HG03469 (cell line): ENCODE data around the gene PCDHA1.

Source experiments
- ATAC-seq: cut with Tn5 transposase; IDR thresholded peaks from one replicate; pipeline ENCODE4 v1.9.1; 2021; ENCODE audit warnings: mild to moderate bottlenecking, moderate library complexity, moderate number of reproducible peaks; ENCODE audit not compliant: unreplicated experiment

The PCDHA1 gene

GRCh38 chr5:140916325-140916724, 130.4 kb downstream of the PCDHA1 start:
- no peak for ATAC-seq

GRCh38 chr5:140923601-140924000, 137.7 kb downstream of the PCDHA1 start:
- ATAC-seq, result no peak

- ATAC-seq, result no peak
These were observed 140.0 kb downstream of the PCDHA1 start, which contains the start of gene PCDHAC1 for GRCh38 chr5:140925806-140926442. TSS of gene PCDHAC1 (plus strand) at chr5:140926299. CDS start at chr5:140926893, 594 bp downstream.

- ATAC-seq, result no peak
These were observed 140.7 kb downstream of the PCDHA1 start for GRCh38 chr5:140926443-140927227.

- ATAC-seq, result no peak
These were observed 141.3 kb downstream of the PCDHA1 start for GRCh38 chr5:140927228-140927573.

- no peak for ATAC-seq
These were observed 149.1 kb downstream of the PCDHA1 start for GRCh38 chr5:140934964-140935606.

GRCh38 chr5:140946578-140946977, 160.6 kb downstream of the PCDHA1 start:
- ATAC-seq, result no peak

- ATAC-seq, result no peak
These were observed 165.7 kb downstream of the PCDHA1 start for GRCh38 chr5:140951636-140952035.

GRCh38 chr5:140953234-140953633, 167.3 kb downstream of the PCDHA1 start:
- ATAC-seq, result no peak

GRCh38 chr5:140962190-140962589, 176.2 kb downstream of the PCDHA1 start:
- no peak for ATAC-seq

- no peak for ATAC-seq
These were observed 178.4 kb downstream of the PCDHA1 start for GRCh38 chr5:140964356-140964755.

- no peak for ATAC-seq
These were observed 180.0 kb downstream of the PCDHA1 start for GRCh38 chr5:140965905-140966292.

- ATAC-seq, result no peak
These were observed 180.6 kb downstream of the PCDHA1 start, which contains the start of gene PCDHAC2 for GRCh38 chr5:140966293-140967225. TSS of gene PCDHAC2 (plus strand) at chr5:140966476. CDS start at chr5:140966767, 291 bp downstream.

- no peak for ATAC-seq
These were observed 181.4 kb downstream of the PCDHA1 start for GRCh38 chr5:140967226-140967893.

- no peak for ATAC-seq
These were observed 183.9 kb downstream of the PCDHA1 start for GRCh38 chr5:140969880-140970279.

GRCh38 chr5:140973550-140973949, 187.6 kb downstream of the PCDHA1 start:
- ATAC-seq, result no peak

GRCh38 chr5:140977003-140977402, 191.1 kb downstream of the PCDHA1 start:
- no peak for ATAC-seq

GRCh38 chr5:140978260-140978659, 192.3 kb downstream of the PCDHA1 start:
- no peak for ATAC-seq

GRCh38 chr5:140978983-140979382, 193.0 kb downstream of the PCDHA1 start:
- no peak for ATAC-seq

- ATAC-seq, result no peak
These were observed 196.3 kb downstream of the PCDHA1 start for GRCh38 chr5:140982083-140982716.
